HepG2 (cell line): ENCODE measurements around the gene TOGARAM1. TPM values are rescaled to one million over a fixed set of nuclear protein-coding genes. Genes with fewer than 3 reads are reported as not detected.

ENCODE experiments used
- ATF1 ChIP-seq: IDR thresholded peaks from 2 replicates; pipeline ENCODE4 v1.6.1; 2016; ENCODE audit warnings: mild to moderate bottlenecking, control low read depth
- BRF2 ChIP-seq: sonication (generic); formaldehyde crosslinking; IDR thresholded peaks from 2 replicates; pipeline ENCODE4 v1.8.1; 2022; ENCODE audit warnings: mild to moderate bottlenecking, missing genetic modification reagents
- DR1 ChIP-seq: sonication (generic); formaldehyde crosslinking; IDR thresholded peaks from 2 replicates; pipeline ENCODE4 v1.8.0; 2021; ENCODE audit warnings: mild to moderate bottlenecking, missing genetic modification reagents, inconsistent platforms
- GRHL1 ChIP-seq: sonication (generic); formaldehyde crosslinking; conservative IDR thresholded peaks from 2 replicates; pipeline ENCODE4 v1.8.0; 2022; ENCODE audit warnings: missing genetic modification reagents
- NFE2L1 ChIP-seq: sonication (generic); formaldehyde crosslinking; IDR thresholded peaks from 2 replicates; pipeline ENCODE4 v1.4.0; 2020; ENCODE audit warnings: missing genetic modification reagents, mild to moderate bottlenecking, borderline replicate concordance
- NFYB ChIP-seq: sonication (generic); formaldehyde crosslinking; IDR thresholded peaks from 2 replicates; pipeline ENCODE4 v1.4.0; 2020; ENCODE audit warnings: missing genetic modification reagents
- RFXAP ChIP-seq: sonication (generic); formaldehyde crosslinking; IDR thresholded peaks from 2 replicates; pipeline ENCODE4 v1.4.0; 2020; ENCODE audit warnings: missing genetic modification reagents, borderline replicate concordance
- SMAD3 ChIP-seq: sonication (generic); formaldehyde crosslinking; IDR thresholded peaks from 2 replicates; pipeline ENCODE4 v1.4.0; 2020; ENCODE audit warnings: missing genetic modification reagents
- TOE1 ChIP-seq: sonication (generic); formaldehyde crosslinking; IDR thresholded peaks from 2 replicates; pipeline ENCODE4 v1.4.0; 2020; ENCODE audit warnings: mild to moderate bottlenecking, missing genetic modification reagents
- ZBTB34 ChIP-seq: sonication (generic); formaldehyde crosslinking; IDR thresholded peaks from 2 replicates; pipeline ENCODE4 v1.8.0; 2022; ENCODE audit warnings: mild to moderate bottlenecking, missing genetic modification reagents
- ZNF496 ChIP-seq: sonication (generic); formaldehyde crosslinking; IDR thresholded peaks from 2 replicates; pipeline ENCODE4 v1.8.1; 2023; ENCODE audit warnings: mild to moderate bottlenecking, moderate library complexity, missing genetic modification reagents; ENCODE audit not compliant: insufficient replicate concordance
- ZNF510 ChIP-seq: sonication (generic); formaldehyde crosslinking; IDR thresholded peaks from 2 replicates; pipeline ENCODE4 v1.4.0; 2020; ENCODE audit warnings: low read depth, mild to moderate bottlenecking, missing genetic modification reagents
- ZNF761 ChIP-seq: sonication (generic); formaldehyde crosslinking; conservative IDR thresholded peaks from 2 replicates; pipeline ENCODE4 v1.4.0; 2020; ENCODE audit warnings: mild to moderate bottlenecking, missing genetic modification reagents
- ZNF772 ChIP-seq: sonication (generic); formaldehyde crosslinking; IDR thresholded peaks from 2 replicates; pipeline ENCODE4 v1.5.0; 2020; ENCODE audit warnings: mild to moderate bottlenecking, missing genetic modification reagents
- ZNF879 ChIP-seq: sonication (generic); formaldehyde crosslinking; IDR thresholded peaks from 2 replicates; pipeline ENCODE4 v1.8.1; 2023; ENCODE audit warnings: missing genetic modification reagents
- polyA plus RNA-seq, 8 experiments: library from polyadenylated mRNA; depleted of rRNA in 3 of 8; stranded (reverse) in 7 of 8; unstranded in 1 of 8; fragments of >200 nt; fragmentation: Illumina TruSeq in 4 of 8; extraction: Trizol in 4 of 8; gene quantifications; 2 replicates each; pipeline versions ENCODE4 v1.2.1 to v1.2.3, GENCODE V29; 2011 to 2016; ENCODE audit warnings: low read depth in 4 of 8, missing spikeins in 1 of 8, mixed read lengths in 1 of 8; ENCODE audit not compliant: insufficient read depth in 1 of 8
- total RNA-seq, 5 experiments: library from RNA; depleted of rRNA; stranded (reverse); fragments of >200 nt; fragmentation: Illumina TruSeq; extraction: Trizol; gene quantifications; 2 replicates each; pipeline ENCODE4 v1.2.3, GENCODE V29; 2016; ENCODE audit warnings: low read depth in 1 of 5
- TF ChIP-seq, protein P1 (sequence below): IDR thresholded peaks from 2 replicates; pipeline ENCODE4 v1.6.1; 2016; ENCODE audit warnings: missing compliant biosample characterization, missing genetic modification reagents, borderline replicate concordance
- TF ChIP-seq, protein P2 (sequence below): sonication (generic); formaldehyde crosslinking; IDR thresholded peaks from 2 replicates; pipeline ENCODE4 v1.5.1; 2020; ENCODE audit warnings: missing genetic modification reagents, mild to moderate bottlenecking, borderline replicate concordance
- TF ChIP-seq, protein P3 (sequence below): sonication (generic); formaldehyde crosslinking; IDR thresholded peaks from 2 replicates; pipeline ENCODE4 v1.5.0; 2020; ENCODE audit warnings: mild to moderate bottlenecking, missing genetic modification reagents, borderline replicate concordance

TOGARAM1 gene
- total and polyA plus RNA-seq, 2 of the 13 experiments (the other 11 are each of a cell fraction or from before 2014, with no cell fraction given), result 5.6 to 9.8 TPM

DNA sequence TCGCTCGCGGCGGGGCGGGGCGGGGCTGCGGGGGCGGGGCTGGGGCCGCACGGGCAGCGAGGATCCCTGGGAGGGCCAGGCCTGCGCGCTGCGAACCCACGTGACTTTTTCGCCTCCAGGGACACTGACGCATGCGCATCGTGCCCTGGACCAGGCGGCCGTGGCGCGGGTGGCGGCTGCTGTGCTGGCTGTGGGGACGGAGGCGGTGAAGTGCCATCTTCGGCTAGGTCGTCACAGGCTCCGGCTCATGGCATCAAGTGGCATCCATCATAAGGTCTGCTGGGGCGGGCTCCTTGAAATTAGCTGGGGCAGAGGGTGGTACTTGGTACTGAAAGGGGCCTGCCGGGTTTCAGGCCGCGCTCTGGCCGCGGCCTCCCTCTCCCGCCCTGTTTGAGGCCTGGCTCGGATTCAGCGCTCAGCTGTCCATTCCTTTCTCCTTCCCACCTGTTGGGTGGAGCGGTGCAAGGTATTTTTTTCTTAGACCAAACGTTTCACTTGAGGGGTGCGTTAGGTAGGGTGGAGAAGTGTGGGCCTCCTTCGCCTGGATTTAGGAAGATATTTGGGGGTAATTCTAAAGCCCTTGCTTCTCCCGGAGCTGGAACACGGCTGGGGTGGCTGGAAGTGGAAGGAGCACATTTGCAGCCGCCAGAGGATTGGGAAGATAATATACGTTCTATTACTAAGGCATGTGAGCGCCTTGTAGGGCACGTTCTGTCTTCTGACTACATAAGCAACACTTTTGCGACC is 122.2 kb downstream of the TOGARAM1 start, which contains the start of gene PRPF39 (continued):
- TF ChIP-seq, protein P1, sequence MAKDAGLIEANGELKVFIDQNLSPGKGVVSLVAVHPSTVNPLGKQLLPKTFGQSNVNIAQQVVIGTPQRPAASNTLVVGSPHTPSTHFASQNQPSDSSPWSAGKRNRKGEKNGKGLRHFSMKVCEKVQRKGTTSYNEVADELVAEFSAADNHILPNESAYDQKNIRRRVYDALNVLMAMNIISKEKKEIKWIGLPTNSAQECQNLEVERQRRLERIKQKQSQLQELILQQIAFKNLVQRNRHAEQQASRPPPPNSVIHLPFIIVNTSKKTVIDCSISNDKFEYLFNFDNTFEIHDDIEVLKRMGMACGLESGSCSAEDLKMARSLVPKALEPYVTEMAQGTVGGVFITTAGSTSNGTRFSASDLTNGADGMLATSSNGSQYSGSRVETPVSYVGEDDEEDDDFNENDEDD (CRISPR knock-in tag), result peak; percentile 71; the same call in 1 of the 2 replicates
- TF ChIP-seq GRHL1 (CRISPR knock-in tag) (no peak), ZNF761 (CRISPR knock-in tag) (no peak), DR1 (CRISPR knock-in tag) (no peak), ATF1 (no peak), RFXAP (no peak), BRF2 (CRISPR knock-in tag) (no peak), ZBTB34 (CRISPR knock-in tag) (peak; percentile 49; the same call in 1 of the 2 replicates), ZNF496 (CRISPR knock-in tag) (no peak), ZNF510 (CRISPR knock-in tag) (0 out of 2 replicates have a peak, but pooled peaks have one; percentile 74), ZNF879 (CRISPR knock-in tag) (peak; percentile 35; the same call in 1 of the 2 replicates), ZNF772 (CRISPR knock-in tag) (no peak), TOE1 (CRISPR knock-in tag) (no peak), NFYB (no peak), NFE2L1 (CRISPR knock-in tag) (no peak), SMAD3 (0 out of 2 replicates have a peak, but pooled peaks have one; percentile 17)
- TF ChIP-seq, protein P2, sequence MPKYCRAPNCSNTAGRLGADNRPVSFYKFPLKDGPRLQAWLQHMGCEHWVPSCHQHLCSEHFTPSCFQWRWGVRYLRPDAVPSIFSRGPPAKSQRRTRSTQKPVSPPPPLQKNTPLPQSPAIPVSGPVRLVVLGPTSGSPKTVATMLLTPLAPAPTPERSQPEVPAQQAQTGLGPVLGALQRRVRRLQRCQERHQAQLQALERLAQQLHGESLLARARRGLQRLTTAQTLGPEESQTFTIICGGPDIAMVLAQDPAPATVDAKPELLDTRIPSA, result no peak
- TF ChIP-seq, protein P3, sequence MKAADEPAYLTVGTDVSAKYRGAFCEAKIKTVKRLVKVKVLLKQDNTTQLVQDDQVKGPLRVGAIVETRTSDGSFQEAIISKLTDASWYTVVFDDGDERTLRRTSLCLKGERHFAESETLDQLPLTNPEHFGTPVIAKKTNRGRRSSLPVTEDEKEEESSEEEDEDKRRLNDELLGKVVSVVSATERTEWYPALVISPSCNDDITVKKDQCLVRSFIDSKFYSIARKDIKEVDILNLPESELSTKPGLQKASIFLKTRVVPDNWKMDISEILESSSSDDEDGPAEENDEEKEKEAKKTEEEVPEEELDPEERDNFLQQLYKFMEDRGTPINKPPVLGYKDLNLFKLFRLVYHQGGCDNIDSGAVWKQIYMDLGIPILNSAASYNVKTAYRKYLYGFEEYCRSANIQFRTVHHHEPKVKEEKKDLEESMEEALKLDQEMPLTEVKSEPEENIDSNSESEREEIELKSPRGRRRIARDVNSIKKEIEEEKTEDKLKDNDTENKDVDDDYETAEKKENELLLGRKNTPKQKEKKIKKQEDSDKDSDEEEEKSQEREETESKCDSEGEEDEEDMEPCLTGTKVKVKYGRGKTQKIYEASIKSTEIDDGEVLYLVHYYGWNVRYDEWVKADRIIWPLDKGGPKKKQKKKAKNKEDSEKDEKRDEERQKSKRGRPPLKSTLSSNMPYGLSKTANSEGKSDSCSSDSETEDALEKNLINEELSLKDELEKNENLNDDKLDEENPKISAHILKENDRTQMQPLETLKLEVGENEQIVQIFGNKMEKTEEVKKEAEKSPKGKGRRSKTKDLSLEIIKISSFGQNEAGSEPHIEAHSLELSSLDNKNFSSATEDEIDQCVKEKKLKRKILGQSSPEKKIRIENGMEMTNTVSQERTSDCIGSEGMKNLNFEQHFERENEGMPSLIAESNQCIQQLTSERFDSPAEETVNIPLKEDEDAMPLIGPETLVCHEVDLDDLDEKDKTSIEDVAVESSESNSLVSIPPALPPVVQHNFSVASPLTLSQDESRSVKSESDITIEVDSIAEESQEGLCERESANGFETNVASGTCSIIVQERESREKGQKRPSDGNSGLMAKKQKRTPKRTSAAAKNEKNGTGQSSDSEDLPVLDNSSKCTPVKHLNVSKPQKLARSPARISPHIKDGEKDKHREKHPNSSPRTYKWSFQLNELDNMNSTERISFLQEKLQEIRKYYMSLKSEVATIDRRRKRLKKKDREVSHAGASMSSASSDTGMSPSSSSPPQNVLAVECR, result peak; percentile 80; the same call in 1 of the 2 replicates
